OCI-LY7 (cell line): Measurements from ENCODE around the gene ROMO1.
"Not testable (repeated sequence)": the region's sequence is repeated elsewhere in the genome, so short reads cannot be mapped to it uniquely, and the experiment has no call there.

Experiments used
- EZH2phosphoT487 ChIP-seq: fragments of 200-600 bp; sonication (generic); IDR thresholded peaks from 2 replicates; pipeline ENCODE4 v1.6.1; 2018; ENCODE audit warnings: low read depth, borderline replicate concordance, mild to moderate bottlenecking, mixed run types, antibody characterized with exemption, low read length, moderate library complexity, mixed read lengths
- TF ChIP-seq, protein P1 (sequence below): fragments of 200-600 bp; sonication (generic); conservative IDR thresholded peaks from 2 replicates; pipeline ENCODE4 v1.5.1; 2014; ENCODE audit warnings: mild to moderate bottlenecking, antibody characterized with exemption, low read length, moderate library complexity, mixed read lengths

DNA sequence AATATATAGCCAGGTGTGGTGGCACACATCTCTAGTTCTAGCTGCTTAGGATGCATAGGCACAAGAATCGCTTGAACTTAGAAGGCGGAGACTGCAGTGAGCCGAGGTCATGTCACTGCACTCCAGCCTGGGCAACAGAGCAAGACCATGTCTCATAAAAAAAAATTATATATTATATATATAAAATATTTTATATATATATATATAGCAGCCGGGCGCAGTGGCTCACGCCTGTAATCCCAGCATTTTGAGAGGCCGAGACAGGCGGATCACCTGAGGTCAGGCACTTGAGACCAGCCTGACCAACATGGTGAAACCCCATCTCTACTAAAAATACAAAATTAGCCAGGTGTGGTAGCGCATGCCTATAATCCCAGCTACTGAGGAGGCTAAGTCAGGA lies 13.8 kb upstream of the ROMO1 start:
- TF ChIP-seq, protein P1, sequence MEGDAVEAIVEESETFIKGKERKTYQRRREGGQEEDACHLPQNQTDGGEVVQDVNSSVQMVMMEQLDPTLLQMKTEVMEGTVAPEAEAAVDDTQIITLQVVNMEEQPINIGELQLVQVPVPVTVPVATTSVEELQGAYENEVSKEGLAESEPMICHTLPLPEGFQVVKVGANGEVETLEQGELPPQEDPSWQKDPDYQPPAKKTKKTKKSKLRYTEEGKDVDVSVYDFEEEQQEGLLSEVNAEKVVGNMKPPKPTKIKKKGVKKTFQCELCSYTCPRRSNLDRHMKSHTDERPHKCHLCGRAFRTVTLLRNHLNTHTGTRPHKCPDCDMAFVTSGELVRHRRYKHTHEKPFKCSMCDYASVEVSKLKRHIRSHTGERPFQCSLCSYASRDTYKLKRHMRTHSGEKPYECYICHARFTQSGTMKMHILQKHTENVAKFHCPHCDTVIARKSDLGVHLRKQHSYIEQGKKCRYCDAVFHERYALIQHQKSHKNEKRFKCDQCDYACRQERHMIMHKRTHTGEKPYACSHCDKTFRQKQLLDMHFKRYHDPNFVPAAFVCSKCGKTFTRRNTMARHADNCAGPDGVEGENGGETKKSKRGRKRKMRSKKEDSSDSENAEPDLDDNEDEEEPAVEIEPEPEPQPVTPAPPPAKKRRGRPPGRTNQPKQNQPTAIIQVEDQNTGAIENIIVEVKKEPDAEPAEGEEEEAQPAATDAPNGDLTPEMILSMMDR: not testable (repeated sequence)
- not testable (repeated sequence) for TF ChIP-seq EZH2phosphoT487
